T-cell (primary cell): Measurements from ENCODE around the gene IPMK. TPM values are rescaled to one million over a fixed set of nuclear protein-coding genes. Genes with fewer than 3 reads are reported as not detected.

Experiments
- ATAC-seq, 4 experiments: fragments of 200-7000 bp in 3 of 4; fragments of 150-1000 bp in 1 of 4; cut with Tn5 transposase; replicated peaks in 1 of 4; 1 replicate in 3 of 4; 2 replicates in 1 of 4; pipeline ENCODE4 v1.10.0; 2021; ENCODE audit warnings: moderate library complexity in 3 of 4, mild to moderate bottlenecking in 2 of 4, moderate number of reproducible peaks in 1 of 4
- CTCF ChIA-PET, 2 donors: fragments of 300-600 bp; sonication (Branson Sonifier 250); formaldehyde crosslinking; loops; one replicate each; lab custom pipeline; 2022; ENCODE audit warnings: antibody characterized with exemption in 2 of 2; lab: Charles Lee
- POLR2A ChIA-PET, 2 donors: fragments of 300-600 bp; sonication (Branson Sonifier 250); formaldehyde crosslinking; loops; one replicate each; lab custom pipeline; 2022; ENCODE audit warnings: antibody characterized with exemption in 2 of 2; lab: Charles Lee
- DNase-seq, 35 experiments: peaks; one replicate each; pipeline versions ENCODE4 v3.0.0 to v3.0.0-alpha.2; 2013 to 2023
- H3K27ac ChIP-seq: one replicate; pipeline ENCODE4 v1.5.1; 2013; ENCODE audit warnings: low read length
- H3K27me3 ChIP-seq, 2 experiments: replicated peaks in 1 of 2; 1 replicate in 1 of 2; 2 replicates in 1 of 2; pipeline versions ENCODE4 v1.6.1 to v1.7.0; 2013; ENCODE audit warnings: low read length in 1 of 2, mixed read lengths in 1 of 2; ENCODE audit not compliant: control insufficient read depth in 2 of 2, insufficient read depth in 2 of 2; ENCODE audit errors: extremely low read depth in 1 of 2
- H3K36me3 ChIP-seq, 2 donors: 1 replicate in 1 of 2; 2 replicates in 1 of 2; pipeline versions ENCODE4 v1.6.1 to v1.7.0; 2013; ENCODE audit warnings: low read length in 1 of 2; ENCODE audit not compliant: control insufficient read depth in 2 of 2, insufficient read depth in 1 of 2; ENCODE audit errors: extremely low read depth in 1 of 2
- H3K4me1 ChIP-seq, 2 experiments: 1 replicate in 1 of 2; 2 replicates in 1 of 2; pipeline versions ENCODE4 v1.6.1 to v1.7.0; 2013; ENCODE audit warnings: low read length in 2 of 2, mixed read lengths in 1 of 2; ENCODE audit not compliant: insufficient read depth in 2 of 2, control insufficient read depth in 1 of 2; ENCODE audit errors: extremely low read depth in 1 of 2
- H3K4me3 ChIP-seq, 2 donors: 1 replicate in 1 of 2; 2 replicates in 1 of 2; pipeline versions ENCODE4 v1.5.1 to v1.7.0; 2013; ENCODE audit warnings: mild to moderate bottlenecking in 2 of 2, low read length in 1 of 2, moderate library complexity in 1 of 2; ENCODE audit not compliant: control insufficient read depth in 1 of 2; ENCODE audit errors: extremely low read depth in 1 of 2
- H3K9me3 ChIP-seq: 2 replicates; pipeline ENCODE4 v1.7.0; 2013
- H3K27ac Mint-ChIP-seq, 2 donors: one replicate each; pipeline ENCODE4 v1.8.0; 2020 to 2021; ENCODE audit warnings: mild to moderate bottlenecking in 2 of 2, mixed read lengths in 2 of 2
- H3K27me3 Mint-ChIP-seq, 2 donors: one replicate each; pipeline ENCODE4 v1.8.0; 2021 to 2022; ENCODE audit warnings: mixed read lengths in 2 of 2
- H3K36me3 Mint-ChIP-seq: one replicate; pipeline ENCODE4 v1.8.0; 2021; ENCODE audit warnings: mixed read lengths
- H3K4me1 Mint-ChIP-seq, 3 donors: one replicate each; pipeline ENCODE4 v1.8.0; 2020 to 2022; ENCODE audit warnings: mixed read lengths in 3 of 3, mild to moderate bottlenecking in 1 of 3
- H3K4me3 Mint-ChIP-seq, 3 donors: one replicate each; pipeline ENCODE4 v1.8.0; 2020 to 2022; ENCODE audit warnings: mild to moderate bottlenecking in 3 of 3, mixed read lengths in 3 of 3, moderate library complexity in 3 of 3
- H3K9me3 Mint-ChIP-seq, 3 donors: one replicate each; pipeline ENCODE4 v1.8.0; 2020 to 2022; ENCODE audit warnings: mixed read lengths in 3 of 3
- WGBS: methylation state at CpG from one replicate; pipeline ENCODE4 v1.1.5; 2013; ENCODE audit warnings: missing lambda C conversion rate; ENCODE audit not compliant: insufficient coverage; 5-methylcytosine and 5-hydroxymethylcytosine counted together
- total RNA-seq, 35 experiments: library from RNA in 6 of 35; stranded (reverse) in 6 of 35; fragments of 120-200 nt in 1 of 35; gene quantifications; one replicate each; pipeline versions ENCODE4 v1.2.1 to v1.2.4 and lab custom pipeline; 2013 to 2026

Gene IPMK
- total RNA-seq, 5 donors from 2014 or later (not counting 1 experiment from before 2014, with no cell fraction given): 3.7 to 5.3 (median 4.3) TPM

DNA sequence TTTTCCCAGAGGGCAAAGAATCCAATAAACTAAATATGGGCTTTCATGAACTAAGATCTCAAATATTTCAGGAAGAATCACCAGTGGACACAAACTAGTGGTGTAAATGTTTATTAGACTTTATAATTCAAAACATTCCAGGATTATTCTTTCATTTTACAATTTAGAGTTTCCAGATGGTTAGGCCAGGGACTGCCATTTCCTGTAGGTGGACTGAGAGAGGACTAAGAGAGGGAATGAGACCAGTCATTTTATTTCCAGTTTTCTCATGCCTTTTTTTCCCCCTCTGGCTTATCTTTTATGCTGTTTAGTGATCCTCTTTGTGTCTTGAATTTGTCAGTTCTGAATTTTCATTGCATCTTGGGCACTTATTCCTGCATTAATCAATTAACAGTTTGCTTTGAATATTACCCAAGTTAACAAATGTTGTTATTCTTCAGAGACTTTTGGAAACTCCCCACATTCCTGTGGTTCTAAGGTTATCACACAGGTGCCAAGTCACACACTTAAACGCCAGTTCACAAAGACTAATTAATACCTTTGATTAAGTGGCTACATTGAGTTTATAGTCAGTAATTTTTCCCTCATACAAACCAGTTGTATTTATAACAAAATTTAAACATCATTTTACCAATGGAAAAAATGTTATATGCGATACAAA lies 13.5 kb upstream of the IPMK start:
- no peak overlapping the region for H3K4me3 ChIP-seq
- WGBS: no CpG with 5 or more reads among the region's 2 CpGs
- Mint-ChIP-seq H3K4me3 (no peak overlapping the region), H3K27me3 (no peaks in the 10 kb centered on the region), H3K36me3 (peaks cover 18% of the 10 kb centered on the region), H3K9me3 (no peaks in the 10 kb centered on the region), H3K4me1 (peaks cover 14 to 21% (median 17%) of the 10 kb centered on the region in 3 donors), H3K27ac (no peak overlapping the region)
- H3K27me3 ChIP-seq: no peaks in the 10 kb centered on the region
- POLR2A ChIA-PET: no interaction called here
- ATAC-seq (no peak), DNase-seq (no peak)
- CTCF ChIA-PET: interaction anchor here in 1 of 2 donors (0.5 kb wide), 1 partner anchor 64 kb away, joined by 4 read pairs; no protein-coding TSS in a partner anchor
- H3K27ac ChIP-seq: no peak overlapping the region
- H3K36me3 ChIP-seq: peaks cover 0 to 8% of the 10 kb centered on the region in 2 donors
- H3K9me3 ChIP-seq: no peaks in the 10 kb centered on the region
- peaks cover 0 to 9% of the 10 kb centered on the region in 2 experiments for H3K4me1 ChIP-seq

- H3K36me3 Mint-ChIP-seq: peaks cover 18% of the 10 kb centered on the region
- Histone ChIP-seq H3K4me3 (no peak overlapping the region), H3K4me1 (peaks cover 0 to 9% of the 10 kb centered on the region in 2 experiments), H3K9me3 (no peaks in the 10 kb centered on the region), H3K27me3 (no peaks in the 10 kb centered on the region), H3K36me3 (peaks cover 0 to 8% of the 10 kb centered on the region in 2 donors), H3K27ac (no peak overlapping the region)
- no peak for DNase-seq
- H3K9me3 Mint-ChIP-seq: no peaks in the 10 kb centered on the region
- H3K27me3 Mint-ChIP-seq: no peaks in the 10 kb centered on the region
- 79% methylated on average over 3 of the region's 3 CpGs for WGBS
- ChIA-PET POLR2A (no interaction called here), CTCF (interaction anchor here in 1 of 2 donors (1.2 kb wide), 1 partner anchor 10 kb away, joined by 3 read pairs; no protein-coding TSS in a partner anchor)
- no peak overlapping the region for H3K4me3 Mint-ChIP-seq
- ATAC-seq: no peak
- H3K4me1 Mint-ChIP-seq: peaks cover 14 to 21% (median 17%) of the 10 kb centered on the region in 3 donors
- no peak overlapping the region for H3K27ac Mint-ChIP-seq
Measured at GRCh38 chr10:58280477-58280876, 12.8 kb upstream of the IPMK start.

- Mint-ChIP-seq H3K36me3 (peaks cover 18% of the 10 kb centered on the region), H3K27me3 (no peaks in the 10 kb centered on the region), H3K9me3 (no peaks in the 10 kb centered on the region), H3K4me3 (no peak overlapping the region), H3K27ac (no peak overlapping the region), H3K4me1 (peaks cover 14 to 21% (median 17%) of the 10 kb centered on the region in 3 donors)
- H3K36me3 ChIP-seq: peaks cover 0 to 8% of the 10 kb centered on the region in 2 donors
- peaks cover 0 to 9% of the 10 kb centered on the region in 2 experiments for H3K4me1 ChIP-seq
- ChIA-PET POLR2A (no interaction called here), CTCF (no interaction called here)
- H3K27me3 ChIP-seq: no peaks in the 10 kb centered on the region
- WGBS: no CpG with 5 or more reads among the region's 1 CpG
- no peak overlapping the region for H3K27ac ChIP-seq
- DNase-seq (no peak), ATAC-seq (no peak)
- no peak overlapping the region for H3K4me3 ChIP-seq
- no peaks in the 10 kb centered on the region for H3K9me3 ChIP-seq
Measured at GRCh38 chr10:58278962-58279307, 11.2 kb upstream of the IPMK start.

DNA sequence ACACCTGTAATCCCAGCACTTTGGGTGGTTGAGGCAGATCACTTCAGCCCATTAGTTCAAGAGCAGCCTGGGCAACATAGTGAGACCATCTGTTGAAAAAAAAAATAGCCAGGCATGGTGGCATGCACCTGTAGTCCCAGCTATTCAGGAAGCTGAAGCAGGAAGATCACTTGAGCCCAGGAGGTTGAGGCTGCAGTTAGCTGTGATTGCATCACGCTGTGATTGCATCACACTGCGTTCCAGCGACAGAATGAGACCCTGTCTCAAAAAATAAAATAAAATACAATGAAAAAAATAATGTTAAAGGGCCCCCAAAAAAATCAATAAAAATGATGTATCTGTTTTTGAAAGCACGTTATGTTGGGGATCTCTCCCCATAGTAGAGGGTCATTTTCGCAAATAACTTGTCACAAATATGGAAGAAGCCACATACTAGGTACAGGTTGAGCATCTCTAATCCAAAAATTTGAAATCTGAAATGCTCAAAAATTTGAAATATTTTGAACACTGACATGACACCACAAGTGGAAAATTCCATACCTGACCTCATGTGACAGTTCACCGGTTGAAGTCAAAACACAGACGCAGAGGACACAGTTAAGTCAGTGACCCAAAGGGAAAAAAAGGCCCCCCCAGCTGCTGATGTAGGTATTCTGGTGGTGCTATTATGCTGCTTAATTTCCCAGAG lies 10.7 kb upstream of the IPMK start:
- Histone ChIP-seq H3K27me3 (no peaks in the 10 kb centered on the region), H3K27ac (no peak overlapping the region), H3K9me3 (no peaks in the 10 kb centered on the region), H3K4me3 (no peak overlapping the region), H3K36me3 (peaks cover 0 to 8% of the 10 kb centered on the region in 2 donors), H3K4me1 (peaks cover 0 to 9% of the 10 kb centered on the region in 2 experiments)
- Mint-ChIP-seq H3K27ac (no peak overlapping the region), H3K27me3 (no peaks in the 10 kb centered on the region), H3K4me3 (no peak overlapping the region), H3K4me1 (peaks cover 14 to 21% (median 20%) of the 10 kb centered on the region in 3 donors), H3K36me3 (peaks cover 18% of the 10 kb centered on the region), H3K9me3 (no peaks in the 10 kb centered on the region)
- no peak for ATAC-seq
- CTCF ChIA-PET: no interaction called here
- 81% methylated on average over 4 of the region's 7 CpGs for WGBS
- POLR2A ChIA-PET: interaction anchor here in 1 of 2 donors (0.7 kb wide), 1 partner anchor 69 kb away, joined by 3 read pairs; no protein-coding TSS in a partner anchor
- DNase-seq: no peak

DNA sequence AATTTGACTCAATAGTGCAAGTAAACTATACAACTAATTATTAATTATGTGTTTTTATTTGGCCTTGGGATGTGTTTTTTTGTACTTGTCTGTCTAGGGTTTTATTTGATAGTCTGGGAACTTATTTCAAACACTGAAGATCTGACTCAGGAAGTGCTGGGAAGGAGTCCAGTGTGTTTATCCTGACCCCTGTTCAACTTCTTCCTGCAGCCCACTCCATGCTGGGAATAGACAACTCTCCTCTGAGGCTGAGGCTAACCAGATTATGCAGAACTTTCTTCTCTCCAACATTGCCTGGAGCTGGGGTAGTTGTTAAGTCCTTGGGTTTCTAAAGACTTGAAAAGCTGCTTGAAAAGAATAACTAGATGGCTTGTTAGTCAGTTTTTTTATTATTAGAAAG lies 8.2 kb upstream of the IPMK start:
- no peak overlapping the region for H3K4me3 Mint-ChIP-seq
- H3K27ac ChIP-seq: no peak overlapping the region
- H3K4me1 Mint-ChIP-seq: peaks cover 2 to 24% (median 6%) of the 10 kb centered on the region in 3 donors
- no peaks in the 10 kb centered on the region for H3K9me3 Mint-ChIP-seq
- ATAC-seq: no peak
- DNase-seq: no peak
- H3K36me3 ChIP-seq: peaks cover 0 to 8% of the 10 kb centered on the region in 2 donors
- H3K27me3 Mint-ChIP-seq: no peaks in the 10 kb centered on the region
- peaks cover 18% of the 10 kb centered on the region for H3K36me3 Mint-ChIP-seq
- no peaks in the 10 kb centered on the region for H3K4me1 ChIP-seq
- H3K4me3 ChIP-seq: no peak overlapping the region
- no peaks in the 10 kb centered on the region for H3K27me3 ChIP-seq
- CTCF ChIA-PET: interaction anchor here in 1 of 2 donors (1.2 kb wide), 1 partner anchor 15 kb away, joined by 7 read pairs; no protein-coding TSS in a partner anchor
- H3K9me3 ChIP-seq: no peaks in the 10 kb centered on the region
- H3K27ac Mint-ChIP-seq: no peak overlapping the region
- POLR2A ChIA-PET: interaction anchor here in 1 of 2 donors (0.7 kb wide), 1 partner anchor 107 kb away, joined by 5 read pairs; no protein-coding TSS in a partner anchor

DNA sequence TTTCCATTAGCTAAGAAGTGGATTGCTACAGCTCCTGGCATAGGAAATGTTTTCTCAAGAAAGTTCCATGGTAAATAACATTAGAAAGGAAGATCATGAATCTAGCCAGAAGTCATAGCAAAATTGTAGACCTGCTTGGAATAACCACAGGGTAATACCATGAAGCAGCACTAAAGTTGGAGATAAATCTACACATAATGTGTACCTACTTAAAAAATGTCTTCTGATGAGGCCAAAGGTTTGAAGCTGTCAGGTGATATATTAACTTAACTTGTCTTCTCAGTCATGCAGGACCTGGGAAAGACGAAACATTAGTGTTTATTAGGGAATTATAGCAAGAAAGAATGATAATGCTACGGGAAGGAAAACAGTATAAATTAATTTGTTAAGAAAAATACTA lies 7.6 kb upstream of the IPMK start:
- Histone ChIP-seq H3K4me1 (peaks cover 0 to 1% of the 10 kb centered on the region in 2 experiments), H3K4me3 (no peak overlapping the region), H3K27ac (no peak overlapping the region), H3K36me3 (peaks cover 0 to 8% of the 10 kb centered on the region in 2 donors), H3K9me3 (no peaks in the 10 kb centered on the region), H3K27me3 (no peaks in the 10 kb centered on the region)
- Mint-ChIP-seq H3K4me1 (peaks cover 8 to 19% (median 9%) of the 10 kb centered on the region in 3 donors), H3K9me3 (no peaks in the 10 kb centered on the region), H3K27ac (no peak overlapping the region), H3K27me3 (no peaks in the 10 kb centered on the region), H3K36me3 (peaks cover 14% of the 10 kb centered on the region), H3K4me3 (no peak overlapping the region)
- 80% methylated on average over 1 of the region's 2 CpGs for WGBS
- ChIA-PET CTCF (interaction anchor here in 1 of 2 donors (0.9 kb wide), 1 partner anchor 15 kb away, joined by 5 read pairs; no protein-coding TSS in a partner anchor), POLR2A (no interaction called here)
- DNase-seq (no peak), ATAC-seq (no peak)
